Measurements from ENCODE around the gene SLAMF1. TPM values are rescaled to one million over a fixed set of nuclear protein-coding genes. Genes with fewer than 3 reads are reported as not detected.
"Not testable (repeated sequence)": the region's sequence is repeated elsewhere in the genome, so short reads cannot be mapped to it uniquely, and the experiment has no call there.

SLAMF1 gene
- total RNA-seq, 2 experiments from 2014 or later: 39.8 to 41.6 TPM

GRCh38 chr1:160562745-160563144 is 84.1 kb downstream of the SLAMF1 start:
- not testable (repeated sequence) for DNase-seq, H3K27ac Mint-ChIP-seq, H3K27me3 Mint-ChIP-seq, H3K4me3 Mint-ChIP-seq
- Mint-ChIP-seq H3K36me3 (peaks cover 85% of the 10 kb centered on the region), H3K9me3 (peaks cover 17% of the 10 kb centered on the region), H3K4me1 (peaks cover 84% of the 10 kb centered on the region)

- Mint-ChIP-seq H3K4me1 (peaks cover 70% of the 10 kb centered on the region), H3K4me3 (peak overlapping the region; percentile 60), H3K9me3 (peaks cover 17% of the 10 kb centered on the region), H3K27ac (peak overlapping the region; percentile 81), H3K36me3 (peaks cover 77% of the 10 kb centered on the region), H3K27me3 (no peaks in the 10 kb centered on the region)
- no peak for DNase-seq
Observed at GRCh38 chr1:160560806-160561205, 86.0 kb downstream of the SLAMF1 start.

GRCh38 chr1:160560045-160560705 is 86.7 kb downstream of the SLAMF1 start:
- Mint-ChIP-seq H3K4me3 (peak overlapping the region; percentile 60), H3K4me1 (peaks cover 64% of the 10 kb centered on the region), H3K9me3 (peaks cover 17% of the 10 kb centered on the region), H3K27me3 (no peaks in the 10 kb centered on the region), H3K27ac (peak overlapping the region; percentile 81), H3K36me3 (peaks cover 72% of the 10 kb centered on the region)
- DNase-seq: no peak

GRCh38 chr1:160559437-160559836 is 87.4 kb downstream of the SLAMF1 start:
- Mint-ChIP-seq H3K9me3 (peaks cover 17% of the 10 kb centered on the region), H3K4me1 (peaks cover 58% of the 10 kb centered on the region), H3K4me3 (peak overlapping the region; percentile 60), H3K27ac (peak overlapping the region; percentile 81), H3K36me3 (peaks cover 69% of the 10 kb centered on the region)
- H3K27me3 Mint-ChIP-seq, DNase-seq: not testable (repeated sequence)

GRCh38 chr1:160558660-160559380 is 88.0 kb downstream of the SLAMF1 start:
- peaks cover 63% of the 10 kb centered on the region for H3K36me3 Mint-ChIP-seq
- peaks cover 55% of the 10 kb centered on the region for H3K4me1 Mint-ChIP-seq
- H3K4me3 Mint-ChIP-seq: peak overlapping the region; percentile 19
- H3K27ac Mint-ChIP-seq: peak overlapping the region; percentile 81
- H3K27me3 Mint-ChIP-seq: no peaks in the 10 kb centered on the region
- peaks cover 17% of the 10 kb centered on the region for H3K9me3 Mint-ChIP-seq
- no peak for DNase-seq

Other genes starting within 250 kb of the SLAMF1 start
- gene VANGL2, start 246.5 kb downstream of the SLAMF1 start, total RNA-seq: under 1 TPM; 0.24 to 0.31 TPM
- gene SLAMF6, start 123.8 kb downstream of the SLAMF1 start, total RNA-seq: 10 to 100 TPM; 46.8 to 48.1 TPM
- 10 to 100 TPM; 13.5 to 13.7 TPM for gene CD84, start 67.5 kb downstream of the SLAMF1 start, total RNA-seq
- 100 to 1,000 TPM; 376 to 385 TPM for gene CD48, start 64.8 kb upstream of the SLAMF1 start, total RNA-seq
- 100 to 1,000 TPM; 152 to 162 TPM for gene SLAMF7, start 92.2 kb upstream of the SLAMF1 start, total RNA-seq
- gene LY9, start 149.1 kb upstream of the SLAMF1 start, total RNA-seq: 10 to 100 TPM; 28.3 to 29.0 TPM
- gene CD244, start 215.8 kb upstream of the SLAMF1 start, total RNA-seq: under 1 TPM; 0.28 to 0.37 TPM
- not detected for gene ITLN1, start 238.1 kb upstream of the SLAMF1 start, total RNA-seq

Data from activated naive CD8-positive, alpha-beta T cell treated with anti-CD3 and anti-CD28 coated beads for 36 hours (primary cell).